ENCODE measurements around the gene DSG2. TPM values are rescaled to one million over a fixed set of nuclear protein-coding genes. Genes with fewer than 3 reads are reported as not detected.

Gene DSG2
- total RNA-seq, 1 experiment from 2014 or later = 123 TPM

DNA sequence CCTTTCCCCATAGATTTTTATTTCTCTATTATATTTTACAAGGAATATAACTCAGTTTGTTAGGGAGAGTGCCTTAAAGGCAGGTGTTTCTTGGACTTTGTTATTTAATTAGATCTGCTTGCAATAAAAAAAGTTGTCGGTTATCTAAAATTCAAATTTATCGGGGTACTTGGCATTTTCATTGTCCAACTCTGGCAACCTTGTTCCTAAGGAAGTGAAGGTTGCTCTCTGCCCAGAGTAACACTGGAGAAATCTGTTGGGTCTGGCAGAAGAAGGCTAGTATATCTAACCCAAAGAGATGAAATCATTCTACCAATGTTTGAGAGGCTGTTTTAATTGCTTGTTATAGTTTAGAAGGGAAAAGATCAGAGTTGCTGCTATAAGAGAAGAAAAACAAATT lies 50.9 kb downstream of the DSG2 start:
- no peaks in the 10 kb centered on the region for H3K79me2 ChIP-seq (ENCODE audit: insufficient read depth, low read length)
- no TSS peak for BruUV-seq (replicated peaks)
- H3K9me3 ChIP-seq (ENCODE audit: control insufficient read depth in 1 of 2, insufficient read depth in 1 of 2, low read depth in 1 of 2, low read length in 2 of 2) = no peaks in the 10 kb centered on the region
- H2AFZ ChIP-seq (ENCODE audit: low read depth, low read length, poor library complexity, severe bottlenecking) = no peak overlapping the region
- H3K4me2 ChIP-seq (ENCODE audit: low read length) = no peak overlapping the region
- no peaks in the 10 kb centered on the region for H4K20me1 ChIP-seq (ENCODE audit: insufficient read depth)
- no peak overlapping the region for H3K27ac ChIP-seq (ENCODE audit: low read depth, low read length)
- H3K27me3 ChIP-seq (ENCODE audit: insufficient read depth, low read length) = no peaks in the 10 kb centered on the region
- no peaks in the 10 kb centered on the region for H3K9me2 ChIP-seq (ENCODE audit: insufficient read depth)
- RAD21 ChIA-PET (ENCODE audit: low non-redundant PET in 1 of 2, low total read pairs in 2 of 2, uncharacterized antibody in 2 of 2, unreplicated experiment in 2 of 2) = interaction anchor here in 1 of 2 experiments (0.6 kb wide), 1 partner anchor 109 kb away, joined by 3 read pairs; no protein-coding TSS in a partner anchor
- CTCF ChIA-PET = interaction anchor here (0.7 to 1.5 kb wide), 2 partner anchors 124 to 173 kb away, joined by 3 to 5 read pairs; no protein-coding TSS in a partner anchor
- no peak for DNase-seq (ENCODE audit: low read depth, low spot score)
- TF ChIP-seq SRF (IDR thresholded peaks at IDR 0.05; ENCODE audit: low read depth) (no peak), CEBPB (IDR thresholded peaks at IDR 0.05; ENCODE audit: low read depth) (no peak), POLR2A (IDR thresholded peaks at IDR 0.05; ENCODE audit: borderline replicate concordance, extremely low read depth, insufficient read depth, insufficient read length) (no peak), EGR1 (IDR thresholded peaks at IDR 0.05; ENCODE audit: low read depth) (no peak)
- no peaks in the 10 kb centered on the region for H3K4me1 ChIP-seq (ENCODE audit: control insufficient read depth in 1 of 2, insufficient read depth in 2 of 2, low read length in 2 of 2)
- ATAC-seq = no peak
- H3K9ac ChIP-seq (ENCODE audit: low read length) = no peak overlapping the region
- H3K36me3 ChIP-seq (ENCODE audit: control insufficient read depth in 1 of 2, insufficient read depth in 2 of 2, low read length in 2 of 2) = peaks cover 9 to 22% of the 10 kb centered on the region in 2 experiments; a peak in 3 of 4 replicates
- H3K4me3 ChIP-seq (replicated peaks in 1 of 2; ENCODE audit: low read depth in 1 of 2, low read length in 2 of 2) = no peak overlapping the region
- intact Hi-C loops (cut with micrococcal nuclease) = no loop called here
- POLR2A ChIA-PET = no interaction called here

DNA sequence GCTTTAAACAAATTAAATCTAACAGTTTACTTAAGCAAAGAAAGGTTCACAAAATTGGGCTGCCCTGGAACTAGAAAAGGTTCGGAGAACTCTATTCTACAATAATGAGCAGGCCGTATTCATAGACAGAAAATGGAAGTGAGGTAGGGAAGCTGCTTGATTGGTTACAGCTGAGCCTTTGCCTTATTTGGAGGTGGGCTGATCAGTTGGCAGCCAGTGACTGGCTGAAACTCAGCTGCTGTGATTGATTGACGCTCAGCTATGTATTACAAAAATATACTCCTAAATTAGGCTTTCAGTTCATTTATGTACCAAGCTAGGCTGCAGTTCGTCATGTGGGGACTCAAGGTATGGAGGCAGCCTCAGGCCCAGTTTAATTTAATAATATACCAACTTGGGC lies 51.4 kb downstream of the DSG2 start:
- CTCF ChIA-PET = interaction anchor here (0.7 to 1.5 kb wide), 2 partner anchors 125 to 173 kb away, joined by 3 to 5 read pairs; no protein-coding TSS in a partner anchor
- Histone ChIP-seq H2AFZ (ENCODE audit: low read depth, low read length, poor library complexity, severe bottlenecking) (no peak overlapping the region), H3K27ac (ENCODE audit: low read depth, low read length) (no peak overlapping the region), H4K20me1 (ENCODE audit: insufficient read depth) (no peaks in the 10 kb centered on the region), H3K27me3 (ENCODE audit: insufficient read depth, low read length) (no peaks in the 10 kb centered on the region), H3K4me1 (ENCODE audit: control insufficient read depth in 1 of 2, insufficient read depth in 2 of 2, low read length in 2 of 2) (no peaks in the 10 kb centered on the region), H3K4me3 (replicated peaks in 1 of 2; ENCODE audit: low read depth in 1 of 2, low read length in 2 of 2) (no peak overlapping the region), H3K36me3 (ENCODE audit: control insufficient read depth in 1 of 2, insufficient read depth in 2 of 2, low read length in 2 of 2) (peaks cover 9 to 17% of the 10 kb centered on the region in 2 experiments; a peak in 3 of 4 replicates), H3K4me2 (ENCODE audit: low read length) (no peak overlapping the region), H3K79me2 (ENCODE audit: insufficient read depth, low read length) (no peaks in the 10 kb centered on the region), H3K9ac (ENCODE audit: low read length) (no peak overlapping the region), H3K9me3 (ENCODE audit: control insufficient read depth in 1 of 2, insufficient read depth in 1 of 2, low read depth in 1 of 2, low read length in 2 of 2) (no peaks in the 10 kb centered on the region), H3K9me2 (ENCODE audit: insufficient read depth) (no peaks in the 10 kb centered on the region)
- ATAC-seq (peak; percentile 54; the same call in 1 of the 2 replicates), DNase-seq (ENCODE audit: low read depth, low spot score) (no peak)
- intact Hi-C loops (cut with micrococcal nuclease) = no loop called here
- no TSS peak for BruUV-seq (replicated peaks)
- RAD21 ChIA-PET (ENCODE audit: low non-redundant PET in 1 of 2, low total read pairs in 2 of 2, uncharacterized antibody in 2 of 2, unreplicated experiment in 2 of 2) = interaction anchor here in 1 of 2 experiments (0.6 kb wide), 1 partner anchor 109 kb away, joined by 3 read pairs; no protein-coding TSS in a partner anchor
- no peak for TF ChIP-seq ATF3 (IDR thresholded peaks at IDR 0.05)
- no peak for TF ChIP-seq EGR1 (IDR thresholded peaks at IDR 0.05; ENCODE audit: low read depth)
- TF ChIP-seq YY1 (IDR thresholded peaks at IDR 0.05; ENCODE audit: extremely low read depth, insufficient replicate concordance, low read depth, low read length) = no peak
- 0 out of 2 replicates have a peak, but pooled peaks have one; percentile 11 for TF ChIP-seq POLR2AphosphoS5 (IDR thresholded peaks at IDR 0.05; ENCODE audit: low read depth, low read length)
- TF ChIP-seq POLR2A (IDR thresholded peaks at IDR 0.05; ENCODE audit: borderline replicate concordance, extremely low read depth, insufficient read depth, insufficient read length) = no peak
- peak; percentile 78 for TF ChIP-seq SRF (IDR thresholded peaks at IDR 0.05; ENCODE audit: low read depth)
- POLR2A ChIA-PET = no interaction called here

Data from HCT116 (cell line).